ENCODE data around the gene CMTM5. TPM values are rescaled to one million over a fixed set of nuclear protein-coding genes. Genes with fewer than 3 reads are reported as not detected.
"Not testable (repeated sequence)": the region's sequence is repeated elsewhere in the genome, so short reads cannot be mapped to it uniquely, and the experiment has no call there.

The CMTM5 gene
- total RNA-seq, 3 donors from 2014 or later (not counting 1 experiment from before 2014, with no cell fraction given), result 2.9 to 4.5 TPM; not detected in 1

DNA sequence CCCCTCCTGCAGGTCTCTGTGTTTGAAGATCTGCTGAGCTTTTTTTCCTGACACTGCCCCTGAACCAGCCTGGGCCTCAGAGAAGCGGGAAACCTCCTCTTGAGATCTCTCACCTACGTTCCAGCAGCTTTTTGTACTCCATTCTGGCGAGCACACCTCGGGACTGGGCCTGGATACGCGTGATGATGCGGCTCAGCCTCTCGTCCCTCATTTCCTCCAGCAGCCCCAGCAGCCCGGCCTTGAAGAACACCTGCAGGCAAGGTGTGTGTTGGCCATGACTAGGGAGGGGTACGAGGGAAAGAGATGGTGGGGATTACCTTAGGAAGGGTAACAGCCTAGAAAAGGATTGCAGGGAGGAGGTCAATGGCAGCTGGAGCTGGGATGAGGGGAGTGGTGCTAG, 48.3 kb downstream of the CMTM5 start:
- peaks cover 4% of the 10 kb centered on the region in 2 donors for H3K27me3 Mint-ChIP-seq (ENCODE audit: low read depth in 2 of 2)
- ATAC-seq, result no peak
- H3K4me3 ChIP-seq (ENCODE audit: low read length), result no peak overlapping the region

DNA sequence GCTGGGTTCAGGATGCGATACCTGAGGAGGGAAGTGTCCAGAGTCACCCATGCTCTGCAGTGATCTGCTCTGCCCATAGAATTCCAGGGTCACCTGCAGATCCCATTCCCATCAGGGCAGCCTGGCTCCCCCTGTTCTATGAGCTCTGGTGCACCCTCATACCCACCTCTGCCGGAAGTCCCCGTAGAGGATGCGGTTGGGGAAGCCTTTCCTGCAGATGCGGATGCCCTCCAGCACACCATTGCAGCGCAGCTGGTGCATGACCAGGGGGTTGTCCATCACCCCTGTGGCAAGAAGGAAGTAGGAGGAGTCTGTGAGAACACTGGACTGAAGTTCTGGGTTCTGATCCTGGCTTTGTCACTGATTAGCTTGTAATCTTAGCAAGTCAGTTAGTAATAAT, 49.0 kb downstream of the CMTM5 start:
- not testable (repeated sequence) for H3K4me1 Mint-ChIP-seq, H3K4me3 Mint-ChIP-seq

More for the DNA sequence above, 48.3 kb downstream of the CMTM5 start:
- intact Hi-C loops (cut with micrococcal nuclease), result no loop called here
- Mint-ChIP-seq H3K36me3 (no peaks in the 10 kb centered on the region), H3K4me1 (no peaks in the 10 kb centered on the region), H3K4me3 (no peak overlapping the region), H3K27ac (no peak overlapping the region), H3K9me3 (no peaks in the 10 kb centered on the region)
- no peaks in the 10 kb centered on the region for H3K4me1 ChIP-seq (ENCODE audit: control insufficient read depth, insufficient read depth, low read length)
- TF ChIP-seq, protein P1, sequence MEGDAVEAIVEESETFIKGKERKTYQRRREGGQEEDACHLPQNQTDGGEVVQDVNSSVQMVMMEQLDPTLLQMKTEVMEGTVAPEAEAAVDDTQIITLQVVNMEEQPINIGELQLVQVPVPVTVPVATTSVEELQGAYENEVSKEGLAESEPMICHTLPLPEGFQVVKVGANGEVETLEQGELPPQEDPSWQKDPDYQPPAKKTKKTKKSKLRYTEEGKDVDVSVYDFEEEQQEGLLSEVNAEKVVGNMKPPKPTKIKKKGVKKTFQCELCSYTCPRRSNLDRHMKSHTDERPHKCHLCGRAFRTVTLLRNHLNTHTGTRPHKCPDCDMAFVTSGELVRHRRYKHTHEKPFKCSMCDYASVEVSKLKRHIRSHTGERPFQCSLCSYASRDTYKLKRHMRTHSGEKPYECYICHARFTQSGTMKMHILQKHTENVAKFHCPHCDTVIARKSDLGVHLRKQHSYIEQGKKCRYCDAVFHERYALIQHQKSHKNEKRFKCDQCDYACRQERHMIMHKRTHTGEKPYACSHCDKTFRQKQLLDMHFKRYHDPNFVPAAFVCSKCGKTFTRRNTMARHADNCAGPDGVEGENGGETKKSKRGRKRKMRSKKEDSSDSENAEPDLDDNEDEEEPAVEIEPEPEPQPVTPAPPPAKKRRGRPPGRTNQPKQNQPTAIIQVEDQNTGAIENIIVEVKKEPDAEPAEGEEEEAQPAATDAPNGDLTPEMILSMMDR (IDR thresholded peaks at IDR 0.05), result no peak
- 81% methylated on average over 10 of the region's 10 CpGs for WGBS (ENCODE audit: insufficient coverage)
- no peak for DNase-seq
- no peaks in the 10 kb centered on the region for H3K36me3 ChIP-seq (ENCODE audit: control insufficient read depth, insufficient read depth, low read length)
- no peaks in the 10 kb centered on the region for H3K27me3 ChIP-seq (ENCODE audit: control insufficient read depth, insufficient read depth, low read length)
- H3K9me3 ChIP-seq (ENCODE audit: control insufficient read depth, insufficient read depth, low read length), result no peaks in the 10 kb centered on the region
- no peak overlapping the region for H3K27ac ChIP-seq (ENCODE audit: low read length)

DNA sequence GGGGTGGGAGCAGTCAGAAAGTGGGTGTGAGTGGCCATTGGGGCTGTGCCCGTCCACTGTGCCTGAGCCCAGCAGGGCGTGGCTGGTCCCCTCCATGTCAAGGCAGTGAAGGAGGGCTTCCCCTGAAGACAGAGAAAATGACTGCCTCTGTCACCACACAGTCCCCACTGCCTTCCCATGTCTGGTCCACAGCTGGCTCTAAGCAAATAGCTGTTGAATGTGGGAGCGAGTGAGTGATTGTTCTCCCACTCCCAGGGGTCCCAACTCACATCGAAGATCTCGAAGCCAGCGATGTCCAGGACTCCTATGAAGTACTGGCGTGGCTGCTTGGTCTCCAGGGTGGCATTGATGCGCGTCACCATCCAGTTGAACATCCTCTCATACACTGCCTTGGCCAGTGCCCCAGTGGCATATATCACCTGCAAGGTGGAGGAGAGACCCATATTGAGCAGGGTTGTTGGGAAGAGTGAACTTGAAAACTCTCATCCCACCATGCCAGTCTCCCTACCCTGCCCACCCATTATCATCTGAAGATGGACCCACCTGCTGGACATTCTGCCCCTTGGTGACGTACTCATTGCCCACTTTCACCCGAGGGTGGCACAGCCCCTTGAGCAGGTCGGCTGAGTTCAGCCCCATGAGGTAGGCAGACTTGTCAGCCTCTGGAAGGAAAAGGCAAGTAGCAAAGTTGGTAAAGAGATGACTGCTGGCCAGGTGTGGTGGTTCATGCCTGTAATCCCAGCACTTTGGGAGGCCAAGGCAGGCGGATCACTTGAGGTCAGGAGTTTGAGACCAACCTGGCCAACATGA, 52.0 kb downstream of the CMTM5 start:
- TF ChIP-seq, protein P1 (IDR thresholded peaks at IDR 0.05), result no peak
- H3K27me3 ChIP-seq (ENCODE audit: control insufficient read depth, insufficient read depth, low read length), result no peaks in the 10 kb centered on the region
- H3K4me3 ChIP-seq (ENCODE audit: low read length), result no peak overlapping the region
- 88% methylated on average over 9 of the region's 13 CpGs for WGBS (ENCODE audit: insufficient coverage)
- no peaks in the 10 kb centered on the region for H3K4me1 Mint-ChIP-seq
- H3K9me3 ChIP-seq (ENCODE audit: control insufficient read depth, insufficient read depth, low read length), result no peaks in the 10 kb centered on the region
- ATAC-seq, result no peak
- no peaks in the 10 kb centered on the region for H3K36me3 ChIP-seq (ENCODE audit: control insufficient read depth, insufficient read depth, low read length)
- peaks cover 8% of the 10 kb centered on the region in 2 donors for H3K27me3 Mint-ChIP-seq (ENCODE audit: low read depth in 2 of 2)
- H3K27ac Mint-ChIP-seq, result no peak overlapping the region
- DNase-seq, result no peak
- no peaks in the 10 kb centered on the region for H3K9me3 Mint-ChIP-seq
- H3K4me3 Mint-ChIP-seq, result no peak overlapping the region
- H3K36me3 Mint-ChIP-seq, result no peaks in the 10 kb centered on the region
- H3K27ac ChIP-seq (ENCODE audit: low read length), result no peak overlapping the region
- H3K4me1 ChIP-seq (ENCODE audit: control insufficient read depth, insufficient read depth, low read length), result no peaks in the 10 kb centered on the region
- intact Hi-C loops (cut with micrococcal nuclease), result no loop called here

More for the DNA sequence above, 49.0 kb downstream of the CMTM5 start:
- H3K9me3 Mint-ChIP-seq; H3K36me3 ChIP-seq (ENCODE audit: control insufficient read depth, insufficient read depth, low read length); H3K36me3 Mint-ChIP-seq; DNase-seq; H3K27ac ChIP-seq (ENCODE audit: low read length); H3K9me3 ChIP-seq (ENCODE audit: control insufficient read depth, insufficient read depth, low read length); H3K4me3 ChIP-seq (ENCODE audit: low read length); intact Hi-C loops (cut with micrococcal nuclease); H3K27me3 Mint-ChIP-seq (ENCODE audit: low read depth in 2 of 2); H3K27me3 ChIP-seq (ENCODE audit: control insufficient read depth, insufficient read depth, low read length); ATAC-seq; H3K27ac Mint-ChIP-seq; H3K4me1 ChIP-seq (ENCODE audit: control insufficient read depth, insufficient read depth, low read length): not testable (repeated sequence)
- 79% methylated on average over 6 of the region's 6 CpGs for WGBS (ENCODE audit: insufficient coverage)

Other genes with a start within 250 kb of the CMTM5 start
- gene SLC7A8, start 193.4 kb upstream of the CMTM5 start, total RNA-seq, result 1 to 10 TPM in 2 of 3 donors, under 1 TPM in 1; 0.42 to 1.2 (median 1.0) TPM
- not detected for gene RNF212B, start 139.1 kb upstream of the CMTM5 start, total RNA-seq
- gene HOMEZ, start 90.9 kb upstream of the CMTM5 start, total RNA-seq, result 10 to 100 TPM in 1 of 3 donors, 1 to 10 TPM in 2; 5.1 to 10.1 (median 7.0) TPM
- gene PPP1R3E, start 74.2 kb upstream of the CMTM5 start, total RNA-seq, result 10 to 100 TPM; 13.2 to 27.8 (median 25.1) TPM
- gene BCL2L2, start 70.2 kb upstream of the CMTM5 start, total RNA-seq, result 10 to 100 TPM; 13.8 to 25.3 (median 14.4) TPM
- 100 to 1,000 TPM; 226 to 261 (median 238) TPM for gene PABPN1, start 55.6 kb upstream of the CMTM5 start, total RNA-seq
- under 1 TPM in 2 of 3 donors, not detected in 1; 0.28 to 1.00 TPM for gene SLC22A17, start 24.2 kb upstream of the CMTM5 start, total RNA-seq
- gene EFS, start 11.9 kb upstream of the CMTM5 start, total RNA-seq, result not detected
- not detected for gene IL25, start 4.2 kb upstream of the CMTM5 start, total RNA-seq
- not detected for gene MYH6, start 31.2 kb downstream of the CMTM5 start, total RNA-seq
- not detected for gene MYH7, start 58.6 kb downstream of the CMTM5 start, total RNA-seq
- gene NGDN, start 92.7 kb downstream of the CMTM5 start, total RNA-seq, result 100 to 1,000 TPM; 110 to 136 (median 126) TPM
- gene ZFHX2, start 174.7 kb downstream of the CMTM5 start, total RNA-seq, result under 1 TPM; 0.07 to 0.72 (median 0.45) TPM
- 10 to 100 TPM; 16.5 to 19.3 (median 19.1) TPM for gene THTPA, start 179.2 kb downstream of the CMTM5 start, total RNA-seq
- gene AP1G2, start 190.7 kb downstream of the CMTM5 start, total RNA-seq, result 100 to 1,000 TPM; 219 to 296 (median 259) TPM
- gene JPH4, start 201.7 kb downstream of the CMTM5 start, total RNA-seq, result under 1 TPM in 1 of 3 donors, not detected in 2; 0.25 TPM